Hepatocyte (in vitro differentiated cells): ENCODE results near the gene ASB9. TPM values are rescaled to one million over a fixed set of nuclear protein-coding genes. Genes with fewer than 3 reads are reported as not detected.

Experiments used
- DNase-seq: peaks from one replicate; pipeline ENCODE4 v3.0.0-alpha.2; 2016; ENCODE audit warnings: low spot score
- H2AFZ ChIP-seq: fragments of 200-600 bp; sonication (generic); 2 replicates; pipeline ENCODE4 v1.6.0; 2016; ENCODE audit warnings: antibody characterized with exemption, mild to moderate bottlenecking
- H3K27ac ChIP-seq: fragments of 200-600 bp; sonication (generic); 2 replicates; pipeline ENCODE4 v1.5.1; 2016; ENCODE audit warnings: mild to moderate bottlenecking
- H3K27me3 ChIP-seq: fragments of 200-600 bp; sonication (generic); 2 replicates; pipeline ENCODE4 v1.6.1; 2016
- H3K36me3 ChIP-seq: fragments of 200-600 bp; sonication (generic); replicated peaks from 2 replicates; pipeline ENCODE4 v1.5.1; 2016; ENCODE audit warnings: low read depth; ENCODE audit not compliant: insufficient read depth
- H3K4me1 ChIP-seq: fragments of 200-600 bp; sonication (generic); 2 replicates; pipeline ENCODE4 v1.5.1; 2016; ENCODE audit warnings: mild to moderate bottlenecking, moderate library complexity; ENCODE audit not compliant: insufficient read depth
- H3K4me2 ChIP-seq: fragments of 200-600 bp; sonication (generic); 2 replicates; pipeline ENCODE4 v1.6.0; 2016
- H3K4me3 ChIP-seq: fragments of 200-600 bp; sonication (generic); 2 replicates; pipeline ENCODE4 v1.5.1; 2016; ENCODE audit warnings: mild to moderate bottlenecking
- H3K79me2 ChIP-seq: fragments of 200-600 bp; sonication (generic); 2 replicates; pipeline ENCODE4 v1.6.0; 2017; ENCODE audit warnings: mild to moderate bottlenecking
- H3K9me2 ChIP-seq: fragments of 200-600 bp; sonication (generic); replicated peaks from 2 replicates; pipeline ENCODE4 v1.6.0; 2017; ENCODE audit warnings: mild to moderate bottlenecking; ENCODE audit not compliant: insufficient read depth
- H3K9me3 ChIP-seq: fragments of 200-600 bp; sonication (generic); 2 replicates; pipeline ENCODE4 v1.5.1; 2016; ENCODE audit warnings: low read depth, mild to moderate bottlenecking
- H4K20me1 ChIP-seq: fragments of 200-600 bp; sonication (generic); 2 replicates; pipeline ENCODE4 v1.6.0; 2016; ENCODE audit warnings: mild to moderate bottlenecking; ENCODE audit not compliant: insufficient read depth, poor library complexity, severe bottlenecking
- EZH2 ChIP-seq: fragments of 200-600 bp; sonication (generic); IDR thresholded peaks from 2 replicates; pipeline ENCODE4 v1.6.1; 2016; ENCODE audit warnings: antibody characterized with exemption, mild to moderate bottlenecking, borderline replicate concordance
- EZH2phosphoT487 ChIP-seq: fragments of 200-600 bp; sonication (generic); IDR thresholded peaks from one replicate; pipeline ENCODE4 v1.6.1; 2018; ENCODE audit warnings: antibody characterized with exemption, mild to moderate bottlenecking, low read depth, moderate library complexity; ENCODE audit not compliant: unreplicated experiment, severe bottlenecking
- WGBS: methylation state at CpG from one replicate; pipeline ENCODE4 v1.1.6; 2016; ENCODE audit warnings: low lambda C conversion rate; ENCODE audit errors: missing lambda C conversion rate; 5-methylcytosine and 5-hydroxymethylcytosine counted together
- polyA plus RNA-seq: library from polyadenylated mRNA; unstranded; fragments of >200 nt; fragmentation: Nextera tagmentation; extraction: Ambion mirVana; gene quantifications from 2 replicates; pipeline ENCODE4 v1.2.1, GENCODE V29; 2016
- total RNA-seq: library from RNA; depleted of rRNA; stranded (reverse); fragments of >200 nt; gene quantifications from 2 replicates; pipeline ENCODE4 v1.2.3, GENCODE V29; 2014
- TF ChIP-seq, protein P1 (sequence below): fragments of 200-600 bp; sonication (generic); IDR thresholded peaks from 2 replicates; pipeline ENCODE4 v1.5.1; 2016; ENCODE audit warnings: antibody characterized with exemption, mild to moderate bottlenecking; ENCODE audit not compliant: poor library complexity

The ASB9 gene
- total and polyA plus RNA-seq, 2 experiments from 2014 or later: 4.7 to 6.0 TPM

DNA sequence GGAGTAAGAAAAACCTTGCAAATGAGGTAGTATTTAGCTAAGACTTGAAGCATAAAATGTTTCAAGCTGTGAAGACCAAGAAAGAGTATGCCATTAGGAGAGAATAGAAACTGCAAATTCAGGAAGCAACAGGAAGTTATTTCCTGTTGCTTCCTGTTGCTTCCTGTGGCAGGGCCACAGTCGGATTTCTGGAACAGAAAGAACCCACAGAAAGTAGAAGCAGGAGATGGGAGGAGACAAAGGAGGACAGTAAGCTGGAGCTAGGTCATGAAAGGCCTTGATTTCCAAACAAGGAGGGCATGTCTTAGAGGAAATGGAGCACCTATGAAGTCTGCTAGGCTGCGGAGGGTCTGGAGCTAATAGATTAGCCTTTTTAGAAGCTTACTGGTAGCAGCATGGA, 28.3 kb upstream of the ASB9 start:
- Histone ChIP-seq H3K36me3 (no peaks in the 10 kb centered on the region), H2AFZ (no peak overlapping the region), H3K4me1 (no peaks in the 10 kb centered on the region), H3K9me3 (no peaks in the 10 kb centered on the region), H3K79me2 (no peaks in the 10 kb centered on the region), H3K4me2 (no peak overlapping the region), H3K27me3 (no peaks in the 10 kb centered on the region), H3K4me3 (no peak overlapping the region), H3K27ac (no peak overlapping the region), H4K20me1 (no peaks in the 10 kb centered on the region), H3K9me2 (no peaks in the 10 kb centered on the region)
- TF ChIP-seq EZH2phosphoT487 (no peak), EZH2 (no peak)
- TF ChIP-seq, protein P1, sequence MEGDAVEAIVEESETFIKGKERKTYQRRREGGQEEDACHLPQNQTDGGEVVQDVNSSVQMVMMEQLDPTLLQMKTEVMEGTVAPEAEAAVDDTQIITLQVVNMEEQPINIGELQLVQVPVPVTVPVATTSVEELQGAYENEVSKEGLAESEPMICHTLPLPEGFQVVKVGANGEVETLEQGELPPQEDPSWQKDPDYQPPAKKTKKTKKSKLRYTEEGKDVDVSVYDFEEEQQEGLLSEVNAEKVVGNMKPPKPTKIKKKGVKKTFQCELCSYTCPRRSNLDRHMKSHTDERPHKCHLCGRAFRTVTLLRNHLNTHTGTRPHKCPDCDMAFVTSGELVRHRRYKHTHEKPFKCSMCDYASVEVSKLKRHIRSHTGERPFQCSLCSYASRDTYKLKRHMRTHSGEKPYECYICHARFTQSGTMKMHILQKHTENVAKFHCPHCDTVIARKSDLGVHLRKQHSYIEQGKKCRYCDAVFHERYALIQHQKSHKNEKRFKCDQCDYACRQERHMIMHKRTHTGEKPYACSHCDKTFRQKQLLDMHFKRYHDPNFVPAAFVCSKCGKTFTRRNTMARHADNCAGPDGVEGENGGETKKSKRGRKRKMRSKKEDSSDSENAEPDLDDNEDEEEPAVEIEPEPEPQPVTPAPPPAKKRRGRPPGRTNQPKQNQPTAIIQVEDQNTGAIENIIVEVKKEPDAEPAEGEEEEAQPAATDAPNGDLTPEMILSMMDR: no peak
- WGBS: 78% methylated on average over 2 of the region's 2 CpGs
- DNase-seq: no peak

- 85% methylated on average over 2 of the region's 2 CpGs for WGBS
- Histone ChIP-seq H3K4me1 (no peaks in the 10 kb centered on the region), H3K27me3 (no peaks in the 10 kb centered on the region), H3K9me3 (no peaks in the 10 kb centered on the region), H3K4me3 (no peak overlapping the region), H3K36me3 (no peaks in the 10 kb centered on the region), H3K27ac (no peak overlapping the region), H3K9me2 (no peaks in the 10 kb centered on the region), H3K79me2 (no peaks in the 10 kb centered on the region), H4K20me1 (no peaks in the 10 kb centered on the region), H2AFZ (no peak overlapping the region), H3K4me2 (no peak overlapping the region)
- no peak for DNase-seq
- no peak for TF ChIP-seq EZH2phosphoT487
- TF ChIP-seq EZH2: no peak
- TF ChIP-seq, protein P1: no peak
Observed at GRCh38 chrX:15293451-15293850, 23.6 kb upstream of the ASB9 start.

- Histone ChIP-seq H3K27me3 (no peaks in the 10 kb centered on the region), H3K9me3 (no peaks in the 10 kb centered on the region), H3K4me1 (no peaks in the 10 kb centered on the region), H4K20me1 (no peaks in the 10 kb centered on the region), H2AFZ (no peak overlapping the region), H3K9me2 (no peaks in the 10 kb centered on the region), H3K79me2 (no peaks in the 10 kb centered on the region), H3K4me3 (no peak overlapping the region), H3K36me3 (no peaks in the 10 kb centered on the region), H3K27ac (no peak overlapping the region), H3K4me2 (no peak overlapping the region)
- TF ChIP-seq EZH2 (no peak), EZH2phosphoT487 (no peak)
- TF ChIP-seq, protein P1: no peak
- DNase-seq: no peak
- 79% methylated on average over 3 of the region's 3 CpGs for WGBS
Observed at GRCh38 chrX:15292861-15293260, 23.0 kb upstream of the ASB9 start.

GRCh38 chrX:15277604-15278003, 7.7 kb upstream of the ASB9 start:
- Histone ChIP-seq H3K4me3 (no peak overlapping the region), H3K36me3 (no peaks in the 10 kb centered on the region), H3K4me1 (no peaks in the 10 kb centered on the region), H4K20me1 (no peaks in the 10 kb centered on the region), H2AFZ (no peak overlapping the region), H3K79me2 (no peaks in the 10 kb centered on the region), H3K27ac (no peak overlapping the region), H3K9me2 (no peaks in the 10 kb centered on the region), H3K9me3 (no peaks in the 10 kb centered on the region), H3K27me3 (no peaks in the 10 kb centered on the region), H3K4me2 (no peak overlapping the region)
- no peak for DNase-seq
- 55% methylated on average over 1 of the region's 1 CpG for WGBS
- TF ChIP-seq EZH2 (no peak), EZH2phosphoT487 (no peak)
- TF ChIP-seq, protein P1: no peak
